ENCODE measurements around the gene WAC.

Gene WAC

DNA sequence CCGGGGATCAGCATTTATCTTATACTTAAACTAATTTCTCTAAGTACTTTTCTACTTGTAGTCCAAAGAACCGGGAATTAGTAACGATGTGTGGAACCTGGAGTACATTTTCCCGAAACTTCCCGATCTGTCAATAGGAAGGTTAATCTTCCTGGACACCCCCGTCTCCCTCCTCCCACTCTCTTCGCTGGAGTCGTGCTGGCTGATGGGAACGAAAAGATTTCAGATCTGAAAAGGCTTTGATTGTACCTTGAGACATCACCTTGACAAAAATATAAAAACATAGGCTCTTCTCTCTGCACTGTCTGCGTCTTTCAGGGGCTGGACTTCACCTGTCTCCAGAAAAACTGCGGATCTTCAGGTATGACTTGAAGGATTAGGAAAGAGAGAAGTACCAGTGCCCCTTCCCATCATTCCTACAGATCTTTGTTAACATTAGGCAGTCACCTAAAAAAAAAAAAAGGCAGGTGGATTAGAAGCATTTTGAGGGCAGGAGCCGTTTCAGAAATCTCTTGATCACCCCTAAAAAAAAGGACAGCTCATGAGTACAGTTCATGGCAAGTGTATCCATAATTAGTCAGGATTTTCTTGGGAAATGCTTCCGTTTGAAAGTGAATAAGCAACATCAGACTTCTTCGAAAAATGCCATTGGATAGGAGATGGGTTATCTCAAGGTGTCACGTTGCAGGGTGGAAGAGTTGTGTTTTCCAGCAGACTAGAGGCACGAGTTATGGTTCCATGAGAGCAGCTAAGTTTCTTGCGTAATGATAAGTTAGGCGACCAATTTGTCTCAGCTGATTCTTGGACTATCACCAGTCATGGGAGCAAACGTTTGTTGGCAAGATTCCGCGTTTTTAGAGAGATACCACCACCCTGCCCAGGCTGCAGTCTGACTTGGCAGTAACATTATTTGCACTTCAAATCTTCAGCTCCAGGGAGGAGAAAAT, 136.6 kb downstream of the WAC start:
- no peak for DNase-seq (ENCODE audit: low spot score)
